Keratinocyte (primary cell): ENCODE measurements around the gene MICAL3. TPM values are rescaled to one million over a fixed set of nuclear protein-coding genes. Genes with fewer than 3 reads are reported as not detected.

ENCODE experiments used
- DNase-seq: peaks from one replicate; pipeline ENCODE4 v3.0.0-alpha.2; 2011; ENCODE audit warnings: low read depth, missing footprints, low spot score
- FAIRE-seq: peaks from 2 replicates; lab custom pipeline; 2011; peaks lifted over from hg19 to GRCh38; lab: Jason Lieb, UNC
- H2AFZ ChIP-seq: 2 replicates; pipeline ENCODE4 v1.6.0; 2012; ENCODE audit warnings: low read length, control low read depth, inconsistent platforms; ENCODE audit not compliant: control insufficient read depth
- H3K27ac ChIP-seq: 2 replicates; pipeline ENCODE4 v1.5.1; 2011; ENCODE audit warnings: low read length; ENCODE audit not compliant: control insufficient read depth, insufficient read depth
- H3K27me3 ChIP-seq: 3 replicates; pipeline ENCODE4 v1.6.0; 2011; ENCODE audit warnings: low read length; ENCODE audit not compliant: control insufficient read depth, insufficient read depth; ENCODE audit errors: extremely low read depth
- H3K36me3 ChIP-seq, 2 experiments: 2 replicates in 1 of 2; 3 replicates in 1 of 2; pipeline ENCODE4 v1.5.1; 2011; ENCODE audit warnings: low read length in 2 of 2, mild to moderate bottlenecking in 1 of 2; ENCODE audit not compliant: control insufficient read depth in 2 of 2, insufficient read depth in 2 of 2; ENCODE audit errors: extremely low read depth in 1 of 2
- H3K4me1 ChIP-seq: 3 replicates; pipeline ENCODE4 v1.5.1; 2011; ENCODE audit warnings: low read length; ENCODE audit not compliant: control insufficient read depth, insufficient read depth; ENCODE audit errors: extremely low read depth
- H3K4me2 ChIP-seq: 3 replicates; pipeline ENCODE4 v1.6.0; 2011; ENCODE audit warnings: low read depth, low read length; ENCODE audit not compliant: control insufficient read depth, insufficient read depth; ENCODE audit errors: extremely low read depth
- H3K4me3 ChIP-seq, 3 experiments: fragments of 200-600 bp in 1 of 3; sonication (generic) in 1 of 3; 2 replicates in 2 of 3; 3 replicates in 1 of 3; pipeline ENCODE4 v1.5.1; 2011 to 2016; ENCODE audit warnings: low read length in 3 of 3, mild to moderate bottlenecking in 3 of 3, control low read depth in 2 of 3, inconsistent platforms in 1 of 3, low read depth in 1 of 3, mixed read lengths in 1 of 3, mixed run types in 1 of 3, moderate library complexity in 1 of 3; ENCODE audit not compliant: control insufficient read depth in 2 of 3, insufficient read depth in 2 of 3; ENCODE audit errors: extremely low read depth in 1 of 3
- H3K79me2 ChIP-seq: 2 replicates; pipeline ENCODE4 v1.6.0; 2012; ENCODE audit warnings: low read length; ENCODE audit not compliant: control insufficient read depth, insufficient read depth
- H3K9ac ChIP-seq: 3 replicates; pipeline ENCODE4 v1.6.0; 2011; ENCODE audit warnings: low read length; ENCODE audit not compliant: control insufficient read depth, insufficient read depth; ENCODE audit errors: extremely low read depth
- H3K9me1 ChIP-seq: 3 replicates; pipeline ENCODE4 v1.6.0; 2011; ENCODE audit warnings: low read length; ENCODE audit not compliant: control insufficient read depth, insufficient read depth; ENCODE audit errors: extremely low read depth
- H3K9me3 ChIP-seq: 2 replicates; pipeline ENCODE4 v1.5.1; 2012; ENCODE audit warnings: low read depth, low read length; ENCODE audit not compliant: control insufficient read depth
- H4K20me1 ChIP-seq: 3 replicates; pipeline ENCODE4 v1.6.0; 2011; ENCODE audit warnings: low read length; ENCODE audit not compliant: control insufficient read depth, insufficient read depth; ENCODE audit errors: extremely low read depth
- EZH2 ChIP-seq: IDR thresholded peaks from one replicate; pipeline ENCODE4 v1.6.1; 2012; ENCODE audit warnings: inconsistent platforms, mild to moderate bottlenecking, low read length, moderate library complexity
- dilution Hi-C: fragments of 300-500 bp; cut with MboI; formaldehyde crosslinking; loops from one replicate; pipeline ENCODE4 v1.7.0; 2020; ENCODE audit warnings: low sequenced_read_pairs; ENCODE audit not compliant: extremely low pct_ligation_motif_present
- polyA plus RNA-seq, 5 experiments: library from polyadenylated mRNA; depleted of rRNA in 3 of 5; stranded (reverse) in 3 of 5; stranded (forward) in 1 of 5; unstranded in 1 of 5; fragments of >200 nt; gene quantifications; 1 replicate in 1 of 5; 2 replicates in 3 of 5; 3 replicates in 1 of 5; pipeline versions ENCODE4 v1.2.1 to v1.2.3, GENCODE V29; 2011 to 2012; ENCODE audit warnings: missing spikeins in 2 of 5, low read depth in 1 of 5, low replicate concordance in 1 of 5
- TF ChIP-seq, protein P1 (sequence below), 3 experiments: IDR thresholded peaks in 1 of 3; conservative IDR thresholded peaks in 1 of 3; optimal IDR thresholded peaks in 1 of 3; 2 replicates in 2 of 3; 3 replicates in 1 of 3; pipeline versions ENCODE3 to v1.5.1; 2011; ENCODE audit warnings: low read length in 3 of 3, mild to moderate bottlenecking in 3 of 3, moderate library complexity in 2 of 3, control low read depth in 1 of 3, inconsistent platforms in 1 of 3; ENCODE audit not compliant: insufficient read depth in 2 of 3; ENCODE audit errors: extremely low read depth in 1 of 3

MICAL3 gene
- polyA plus RNA-seq, 1 donor (not counting 4 experiments of a cell fraction or from before 2014, with no cell fraction given) = 27.9 TPM

GRCh38 chr22:17785185-17786184 is 238.9 kb downstream of the MICAL3 start:
- H3K27ac ChIP-seq = no peak overlapping the region
- no peak overlapping the region for H3K4me3 ChIP-seq
- no peak for FAIRE-seq
- no peaks in the 10 kb centered on the region for H3K79me2 ChIP-seq
- peaks cover 29% of the 10 kb centered on the region for H3K4me1 ChIP-seq
- dilution Hi-C loops = no loop called here
- no peaks in the 10 kb centered on the region for H3K27me3 ChIP-seq
- no peaks in the 10 kb centered on the region for H4K20me1 ChIP-seq
- H3K9me1 ChIP-seq = peaks cover 5% of the 10 kb centered on the region
- no peak for DNase-seq
- peaks cover 14 to 19% of the 10 kb centered on the region in 2 experiments for H3K36me3 ChIP-seq
- H3K9ac ChIP-seq = no peak overlapping the region
- H2AFZ ChIP-seq = no peak overlapping the region
- no peak overlapping the region for H3K4me2 ChIP-seq
- no peaks in the 10 kb centered on the region for H3K9me3 ChIP-seq
- TF ChIP-seq, protein P1, sequence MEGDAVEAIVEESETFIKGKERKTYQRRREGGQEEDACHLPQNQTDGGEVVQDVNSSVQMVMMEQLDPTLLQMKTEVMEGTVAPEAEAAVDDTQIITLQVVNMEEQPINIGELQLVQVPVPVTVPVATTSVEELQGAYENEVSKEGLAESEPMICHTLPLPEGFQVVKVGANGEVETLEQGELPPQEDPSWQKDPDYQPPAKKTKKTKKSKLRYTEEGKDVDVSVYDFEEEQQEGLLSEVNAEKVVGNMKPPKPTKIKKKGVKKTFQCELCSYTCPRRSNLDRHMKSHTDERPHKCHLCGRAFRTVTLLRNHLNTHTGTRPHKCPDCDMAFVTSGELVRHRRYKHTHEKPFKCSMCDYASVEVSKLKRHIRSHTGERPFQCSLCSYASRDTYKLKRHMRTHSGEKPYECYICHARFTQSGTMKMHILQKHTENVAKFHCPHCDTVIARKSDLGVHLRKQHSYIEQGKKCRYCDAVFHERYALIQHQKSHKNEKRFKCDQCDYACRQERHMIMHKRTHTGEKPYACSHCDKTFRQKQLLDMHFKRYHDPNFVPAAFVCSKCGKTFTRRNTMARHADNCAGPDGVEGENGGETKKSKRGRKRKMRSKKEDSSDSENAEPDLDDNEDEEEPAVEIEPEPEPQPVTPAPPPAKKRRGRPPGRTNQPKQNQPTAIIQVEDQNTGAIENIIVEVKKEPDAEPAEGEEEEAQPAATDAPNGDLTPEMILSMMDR (optimal IDR thresholded peaks at IDR 0.05 in 1 of 3, IDR thresholded peaks at IDR 0.05 in 1 of 3, conservative IDR thresholded peaks at IDR 0.05 in 1 of 3; ENCODE audit: extremely low read depth in 1 of 3, insufficient read depth in 2 of 3, low read length in 3 of 3) = peak; percentile 70 to 95 (median 75)
- TF ChIP-seq EZH2 = no peak

DNA sequence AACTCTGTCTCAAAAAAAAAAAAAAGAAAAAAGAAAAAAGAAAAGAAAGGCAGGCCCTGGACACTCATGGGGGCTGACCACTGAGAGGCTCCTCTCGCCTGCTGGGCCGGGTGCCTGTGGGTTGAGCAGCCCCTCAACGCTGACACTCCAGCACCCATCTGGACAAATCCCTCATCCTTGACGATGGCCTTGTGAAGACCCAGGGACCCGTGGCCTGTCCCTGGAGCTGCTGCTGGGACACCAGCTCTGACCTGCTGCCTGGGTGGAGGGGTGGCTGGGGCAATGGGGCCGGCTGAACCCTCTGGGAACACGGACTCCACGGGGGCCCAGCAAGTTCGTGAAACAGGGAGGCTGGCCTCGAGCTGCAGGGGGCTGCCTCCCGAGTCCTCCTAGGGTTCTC is 239.6 kb downstream of the MICAL3 start:
- H3K27ac ChIP-seq = no peak overlapping the region
- H3K9ac ChIP-seq = no peak overlapping the region
- H3K4me2 ChIP-seq = no peak overlapping the region
- no peaks in the 10 kb centered on the region for H4K20me1 ChIP-seq
- dilution Hi-C loops = no loop called here
- no peak for FAIRE-seq
- no peaks in the 10 kb centered on the region for H3K27me3 ChIP-seq
- no peak overlapping the region for H3K4me3 ChIP-seq
- H3K9me1 ChIP-seq = peaks cover 5% of the 10 kb centered on the region
- no peaks in the 10 kb centered on the region for H3K79me2 ChIP-seq
- H2AFZ ChIP-seq = no peak overlapping the region
- H3K9me3 ChIP-seq = no peaks in the 10 kb centered on the region
- no peak for TF ChIP-seq EZH2
- TF ChIP-seq, protein P1 (optimal IDR thresholded peaks at IDR 0.05 in 1 of 3, IDR thresholded peaks at IDR 0.05 in 1 of 3, conservative IDR thresholded peaks at IDR 0.05 in 1 of 3; ENCODE audit: extremely low read depth in 1 of 3, insufficient read depth in 2 of 3, low read length in 3 of 3) = no peak
- DNase-seq = no peak
- peaks cover 7 to 13% of the 10 kb centered on the region in 2 experiments for H3K36me3 ChIP-seq
- peaks cover 29% of the 10 kb centered on the region for H3K4me1 ChIP-seq
